Endothelial cell of umbilical vein (primary cell): ENCODE results near the gene BLOC1S3.

ENCODE experiments used
- CTCF ChIP-seq, 2 donors: IDR thresholded peaks; 1 replicate in 1 of 2; 2 replicates in 1 of 2; pipeline ENCODE4 v1.5.1; 2011; ENCODE audit warnings: low read length in 2 of 2, mild to moderate bottlenecking in 2 of 2, moderate library complexity in 2 of 2, control low read depth in 1 of 2, inconsistent platforms in 1 of 2, low read depth in 1 of 2; ENCODE audit not compliant: insufficient read depth in 1 of 2; ENCODE audit errors: extremely low read depth in 1 of 2
- EZH2 ChIP-seq: IDR thresholded peaks from 2 replicates; pipeline ENCODE4 v1.6.1; 2012; ENCODE audit warnings: borderline replicate concordance, low read depth, mild to moderate bottlenecking, moderate library complexity, low read length, inconsistent platforms; ENCODE audit not compliant: severe bottlenecking
- FOS ChIP-seq: IDR thresholded peaks from 2 replicates; pipeline ENCODE4 v1.6.1; 2011; ENCODE audit warnings: mild to moderate bottlenecking, low read length, moderate library complexity, borderline replicate concordance; ENCODE audit not compliant: insufficient read depth
- JUN ChIP-seq: IDR thresholded peaks from 2 replicates; pipeline ENCODE4 v1.6.1; 2011; ENCODE audit warnings: borderline replicate concordance, low read depth; ENCODE audit not compliant: insufficient read length, insufficient read depth
- MAX ChIP-seq: IDR thresholded peaks from 2 replicates; pipeline ENCODE4 v1.6.1; 2011; ENCODE audit not compliant: insufficient read depth, insufficient read length
- MYC ChIP-seq: IDR thresholded peaks from one replicate; pipeline ENCODE4 v1.6.1; 2011; ENCODE audit warnings: mild to moderate bottlenecking, low read depth, low read length
- POLR2A ChIP-seq: IDR thresholded peaks from 2 replicates; pipeline ENCODE4 v1.6.1; 2012; ENCODE audit warnings: low read depth, mild to moderate bottlenecking, control low read depth, low read length
- POLR2AphosphoS5 ChIP-seq: IDR thresholded peaks from 2 replicates; pipeline ENCODE4 v1.6.1; 2012; ENCODE audit warnings: low read depth, mild to moderate bottlenecking, control low read depth, low read length, moderate library complexity; ENCODE audit not compliant: insufficient read depth

GRCh38 chr19:45154064-45154827 lies 24.3 kb upstream of the BLOC1S3 start:
- TF ChIP-seq EZH2 (no peak), POLR2A (no peak), MAX (no peak), CTCF (IDR thresholded peaks at IDR 0.05; ENCODE audit: extremely low read depth in 1 of 2, insufficient read depth in 1 of 2, low read depth in 1 of 2, low read length in 2 of 2) (no peak), JUN (no peak), POLR2AphosphoS5 (no peak), FOS (no peak), MYC (no peak)
